HUES64 (cell line): ENCODE results near the gene ANO1.

Source experiments
- H3K27ac ChIP-seq: 2 replicates; pipeline ENCODE4 v1.7.0; 2013; ENCODE audit warnings: low read depth, low read length, inconsistent platforms
- H3K27me3 ChIP-seq: 2 replicates; pipeline ENCODE4 v1.6.1; 2013; ENCODE audit warnings: mild to moderate bottlenecking, low read length; ENCODE audit not compliant: insufficient read depth
- H3K36me3 ChIP-seq: 2 replicates; pipeline ENCODE4 v1.6.1; 2013; ENCODE audit warnings: mild to moderate bottlenecking, low read length; ENCODE audit not compliant: insufficient read depth
- H3K4me1 ChIP-seq: 2 replicates; pipeline ENCODE4 v1.6.1; 2013; ENCODE audit warnings: mild to moderate bottlenecking, low read length, moderate library complexity; ENCODE audit not compliant: insufficient read depth
- H3K4me3 ChIP-seq: 2 replicates; pipeline ENCODE4 v1.5.1; 2013; ENCODE audit warnings: mild to moderate bottlenecking, low read length, moderate library complexity
- H3K9ac ChIP-seq: 2 replicates; pipeline ENCODE4 v1.6.1; 2013; ENCODE audit warnings: mild to moderate bottlenecking, low read depth, low read length
- H3K9me3 ChIP-seq: 2 replicates; pipeline ENCODE4 v1.6.1; 2013; ENCODE audit warnings: low read depth, low read length; ENCODE audit not compliant: insufficient read depth
- WGBS: fragments of 150-250, 120-280 bp; methylation state at CpG from one replicate; pipeline ENCODE4 v1.1.7; 2013; ENCODE audit warnings: missing lambda C conversion rate; 5-methylcytosine and 5-hydroxymethylcytosine counted together

Gene ANO1

DNA sequence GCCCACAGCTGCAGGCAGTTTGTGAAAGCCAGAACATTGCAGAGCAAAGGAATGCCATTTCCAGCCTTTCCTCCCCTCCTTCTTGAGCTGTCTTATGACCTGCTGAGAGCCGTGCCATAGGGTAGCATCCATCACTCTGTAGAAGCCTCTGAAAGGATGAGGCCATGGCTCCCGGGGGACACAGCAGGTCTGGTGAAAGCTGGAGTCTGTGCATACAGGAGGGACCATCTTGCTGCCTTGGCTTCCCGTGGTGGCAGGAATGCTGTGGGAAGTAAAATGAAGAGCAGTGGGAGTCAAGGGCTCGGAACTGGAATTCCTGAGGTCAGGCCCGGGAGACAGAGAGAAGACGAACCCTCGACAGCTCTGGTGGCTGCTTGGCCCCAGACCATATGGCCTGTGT is 30.9 kb downstream of the ANO1 start:
- no peak overlapping the region for H3K4me3 ChIP-seq
- no peaks in the 10 kb centered on the region for H3K27me3 ChIP-seq
- 71% methylated on average over 7 of the region's 7 CpGs for WGBS
- no peaks in the 10 kb centered on the region for H3K36me3 ChIP-seq
- H3K9me3 ChIP-seq = no peaks in the 10 kb centered on the region
- H3K9ac ChIP-seq = no peak overlapping the region
- no peak overlapping the region for H3K27ac ChIP-seq
- peaks cover 10% of the 10 kb centered on the region; the same call in 1 of the 2 replicates for H3K4me1 ChIP-seq

GRCh38 chr11:70109903-70110302 is 31.8 kb downstream of the ANO1 start:
- H3K27me3 ChIP-seq = no peaks in the 10 kb centered on the region
- H3K4me1 ChIP-seq = peaks cover 10% of the 10 kb centered on the region; the same call in 1 of the 2 replicates
- WGBS = 91% methylated on average over 6 of the region's 6 CpGs
- no peaks in the 10 kb centered on the region for H3K36me3 ChIP-seq
- no peaks in the 10 kb centered on the region for H3K9me3 ChIP-seq
- no peak overlapping the region for H3K27ac ChIP-seq
- H3K9ac ChIP-seq = no peak overlapping the region
- no peak overlapping the region for H3K4me3 ChIP-seq

DNA sequence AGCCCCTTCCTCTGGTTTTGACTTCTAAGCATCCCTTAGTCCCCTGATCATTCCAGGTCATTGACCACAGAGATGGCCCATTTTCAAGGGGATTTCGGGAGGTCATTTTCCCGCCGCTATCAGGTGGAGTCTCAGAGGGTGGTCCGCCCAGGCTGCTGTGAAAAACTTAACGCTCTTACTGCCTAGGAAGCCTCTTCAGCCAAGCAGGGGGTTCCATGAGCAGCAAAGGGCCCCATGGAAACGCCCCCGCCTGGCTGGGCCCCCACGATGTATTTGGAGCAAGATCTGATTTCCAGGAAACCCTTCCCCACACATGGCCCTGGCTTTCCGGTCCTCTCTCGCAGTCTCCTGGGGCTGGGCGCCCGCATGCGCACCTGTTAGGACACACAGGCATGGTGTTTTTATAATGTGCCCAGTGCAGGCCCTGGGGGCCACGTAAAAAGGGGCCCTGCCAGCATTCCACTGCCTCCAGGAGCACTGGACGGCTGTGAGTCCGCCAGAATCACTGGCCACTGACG is 32.5 kb downstream of the ANO1 start:
- Histone ChIP-seq H3K4me1 (peaks cover 10% of the 10 kb centered on the region; the same call in 1 of the 2 replicates), H3K27ac (no peak overlapping the region), H3K27me3 (no peaks in the 10 kb centered on the region), H3K36me3 (no peaks in the 10 kb centered on the region), H3K9ac (no peak overlapping the region), H3K9me3 (no peaks in the 10 kb centered on the region), H3K4me3 (no peak overlapping the region)
- WGBS = 82% methylated on average over 17 of the region's 17 CpGs

GRCh38 chr11:70111269-70112016 is 33.3 kb downstream of the ANO1 start:
- Histone ChIP-seq H3K9me3 (no peaks in the 10 kb centered on the region), H3K4me1 (peaks cover 10% of the 10 kb centered on the region; the same call in 1 of the 2 replicates), H3K9ac (no peak overlapping the region), H3K27me3 (no peaks in the 10 kb centered on the region), H3K4me3 (no peak overlapping the region), H3K27ac (no peak overlapping the region), H3K36me3 (no peaks in the 10 kb centered on the region)
- 66% methylated on average over 29 of the region's 29 CpGs for WGBS

GRCh38 chr11:70112017-70112434 is 33.9 kb downstream of the ANO1 start:
- WGBS = 85% methylated on average over 5 of the region's 5 CpGs
- Histone ChIP-seq H3K4me3 (no peak overlapping the region), H3K9me3 (no peaks in the 10 kb centered on the region), H3K4me1 (peaks cover 10% of the 10 kb centered on the region; the same call in 1 of the 2 replicates), H3K36me3 (no peaks in the 10 kb centered on the region), H3K27me3 (no peaks in the 10 kb centered on the region), H3K9ac (no peak overlapping the region), H3K27ac (no peak overlapping the region)

GRCh38 chr11:70113801-70114200 is 35.7 kb downstream of the ANO1 start:
- H3K27me3 ChIP-seq = no peaks in the 10 kb centered on the region
- peaks cover 10% of the 10 kb centered on the region; the same call in 1 of the 2 replicates for H3K4me1 ChIP-seq
- no peak overlapping the region for H3K27ac ChIP-seq
- no peak overlapping the region for H3K4me3 ChIP-seq
- H3K9me3 ChIP-seq = no peaks in the 10 kb centered on the region
- no peaks in the 10 kb centered on the region for H3K36me3 ChIP-seq
- WGBS = 88% methylated on average over 5 of the region's 5 CpGs
- no peak overlapping the region for H3K9ac ChIP-seq

DNA sequence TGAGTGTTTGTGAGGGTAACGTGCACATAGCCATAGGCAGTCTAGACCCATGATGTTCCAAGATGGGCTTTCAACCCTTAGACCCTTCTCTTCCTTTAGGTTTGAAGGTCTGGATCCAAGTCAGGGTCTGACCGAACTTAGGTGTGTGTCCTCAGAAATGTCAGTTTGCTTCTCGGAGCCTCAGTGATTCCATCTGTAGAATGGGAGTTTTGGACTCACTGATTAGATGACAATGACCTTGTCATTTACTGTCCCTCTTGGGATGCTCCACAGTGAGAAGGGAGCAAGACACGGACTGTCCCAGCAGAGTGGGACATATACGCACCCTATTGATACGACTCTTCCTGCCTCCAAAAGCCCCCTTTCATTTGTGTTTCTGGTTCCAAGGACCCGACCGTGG is 37.7 kb downstream of the ANO1 start:
- 93% methylated on average over 8 of the region's 8 CpGs for WGBS
- Histone ChIP-seq H3K9ac (no peak overlapping the region), H3K27me3 (no peaks in the 10 kb centered on the region; the same call in 1 of the 2 replicates), H3K9me3 (no peaks in the 10 kb centered on the region), H3K27ac (no peak overlapping the region), H3K4me3 (no peak overlapping the region), H3K36me3 (no peaks in the 10 kb centered on the region), H3K4me1 (peaks cover 10% of the 10 kb centered on the region; the same call in 1 of the 2 replicates)

DNA sequence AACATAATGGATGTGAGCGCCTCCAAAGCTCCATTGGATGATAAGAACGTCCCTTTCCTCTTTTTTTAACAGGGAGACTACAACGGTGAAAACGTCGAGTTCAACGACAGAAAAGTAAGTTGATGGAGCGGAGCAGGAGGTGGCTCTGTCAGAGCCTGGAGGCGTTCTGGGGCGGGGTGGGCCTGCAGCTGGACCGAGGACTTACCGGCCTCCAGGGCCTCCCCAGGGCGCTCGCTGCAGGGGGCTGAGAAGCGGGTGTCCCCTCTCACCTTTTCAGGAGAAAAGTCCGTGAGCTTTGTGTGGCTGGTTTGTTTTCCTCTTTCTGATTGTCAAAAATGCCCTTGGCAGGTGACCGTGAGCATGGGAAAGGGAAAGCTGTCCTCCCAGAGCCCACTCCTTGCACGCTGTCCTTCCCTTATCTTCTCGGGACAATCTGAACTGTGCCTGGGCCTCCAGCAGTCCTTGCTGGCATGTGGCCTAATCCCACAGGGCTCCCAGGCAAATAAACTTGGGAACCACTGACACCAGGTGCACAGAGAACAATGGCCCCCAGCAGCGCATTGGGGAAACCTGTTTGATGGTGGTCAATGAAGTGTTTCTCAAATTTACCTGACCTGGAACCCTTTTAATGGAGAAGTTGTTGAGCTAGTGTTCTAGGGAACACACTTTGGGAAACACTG is 38.4 kb downstream of the ANO1 start:
- no peaks in the 10 kb centered on the region for H3K9me3 ChIP-seq
- H3K4me3 ChIP-seq = no peak overlapping the region
- H3K4me1 ChIP-seq = peaks cover 7% of the 10 kb centered on the region; the same call in 1 of the 2 replicates
- no peak overlapping the region for H3K9ac ChIP-seq
- H3K27ac ChIP-seq = no peak overlapping the region
- H3K36me3 ChIP-seq = no peaks in the 10 kb centered on the region
- WGBS = 93% methylated on average over 19 of the region's 19 CpGs
- no peaks in the 10 kb centered on the region; the same call in 1 of the 2 replicates for H3K27me3 ChIP-seq

DNA sequence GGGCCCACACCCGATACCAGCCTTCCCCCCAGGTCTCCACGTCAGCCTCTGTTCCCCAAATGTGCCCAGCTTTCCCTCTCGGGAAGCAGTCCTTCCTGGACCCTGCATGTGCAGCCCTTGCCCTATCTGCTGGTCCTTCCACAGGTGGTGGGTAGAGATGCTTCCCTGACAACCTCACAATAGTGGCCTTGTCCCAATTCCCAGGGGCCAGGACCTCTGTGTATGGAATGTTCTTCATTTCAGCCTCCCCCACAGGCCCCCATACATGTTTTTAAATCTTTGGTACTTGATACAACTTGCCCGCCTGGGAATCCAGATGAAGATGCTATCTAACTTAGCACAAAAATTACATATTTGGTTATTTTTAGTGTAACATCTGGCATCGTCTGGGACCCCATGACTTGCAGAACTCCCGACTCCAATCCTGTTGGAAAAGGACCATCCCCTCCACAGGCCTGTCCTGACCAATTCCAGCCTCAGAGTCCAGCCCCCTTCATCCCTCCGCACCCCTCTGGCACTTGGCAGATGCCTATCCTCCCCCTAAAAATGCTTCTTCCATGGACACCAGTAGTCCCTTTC is 39.5 kb downstream of the ANO1 start:
- 95% methylated on average over 6 of the region's 7 CpGs for WGBS
- Histone ChIP-seq H3K4me3 (no peak overlapping the region), H3K4me1 (peaks cover under 1% of the 10 kb centered on the region; the same call in 1 of the 2 replicates), H3K9ac (no peak overlapping the region), H3K27me3 (no peaks in the 10 kb centered on the region; the same call in 1 of the 2 replicates), H3K27ac (no peak overlapping the region), H3K9me3 (no peaks in the 10 kb centered on the region), H3K36me3 (no peaks in the 10 kb centered on the region)

- Histone ChIP-seq H3K36me3 (no peaks in the 10 kb centered on the region), H3K9me3 (no peaks in the 10 kb centered on the region)
- WGBS = 90% methylated on average over 1 of the region's 1 CpG
Observed at GRCh38 chr11:70118642-70119041, 40.5 kb downstream of the ANO1 start.

GRCh38 chr11:70119502-70119901 is 41.4 kb downstream of the ANO1 start:
- Histone ChIP-seq H3K27ac (no peak overlapping the region), H3K36me3 (no peaks in the 10 kb centered on the region), H3K9me3 (no peaks in the 10 kb centered on the region), H3K4me3 (no peak overlapping the region), H3K27me3 (no peaks in the 10 kb centered on the region; the same call in 1 of the 2 replicates), H3K9ac (no peak overlapping the region), H3K4me1 (peaks cover 2% of the 10 kb centered on the region; the same call in 1 of the 2 replicates)
- WGBS = 90% methylated on average over 2 of the region's 2 CpGs

More at GRCh38 chr11:70118642-70119041, 40.5 kb downstream of the ANO1 start:
- Histone ChIP-seq H3K4me1 (peaks cover 2% of the 10 kb centered on the region; the same call in 1 of the 2 replicates), H3K4me3 (no peak overlapping the region), H3K27ac (no peak overlapping the region), H3K27me3 (no peaks in the 10 kb centered on the region; the same call in 1 of the 2 replicates), H3K9ac (no peak overlapping the region)
